Neural cell (in vitro differentiated cells): ENCODE data around the gene HLA-A. TPM values are rescaled to one million over a fixed set of nuclear protein-coding genes. Genes with fewer than 3 reads are reported as not detected.

Experiments used
- H2AFZ ChIP-seq: fragments of 200-600, 300-800 bp; sonication (generic), shearing (Covaris generic); 2 replicates; pipeline ENCODE4 v1.6.0; 2014; ENCODE audit warnings: low read depth, mild to moderate bottlenecking, antibody characterized with exemption, low read length, moderate library complexity
- H3F3A ChIP-seq: fragments of 200-600 bp; shearing (Covaris generic); 2 replicates; pipeline ENCODE4 v1.6.1; 2016; ENCODE audit warnings: mild to moderate bottlenecking, moderate library complexity, mixed read lengths, antibody characterized with exemption, low read length; ENCODE audit not compliant: insufficient read depth, poor library complexity, severe bottlenecking
- H3K27ac ChIP-seq: fragments of 200-600, 300-800 bp; sonication (generic), shearing (Covaris generic); 2 replicates; pipeline ENCODE4 v1.5.1; 2014; ENCODE audit warnings: mild to moderate bottlenecking, low read length, moderate library complexity
- H3K27me3 ChIP-seq: fragments of 300-800, 200-600 bp; sonication (generic), shearing (Covaris generic); 2 replicates; pipeline ENCODE4 v1.6.0; 2014; ENCODE audit warnings: mild to moderate bottlenecking, low read depth, low read length, moderate library complexity; ENCODE audit not compliant: insufficient read depth
- H3K36me3 ChIP-seq: fragments of 300-800, 200-600 bp; sonication (generic), shearing (Covaris generic); 2 replicates; pipeline ENCODE4 v1.5.1; 2014; ENCODE audit warnings: mild to moderate bottlenecking, antibody characterized with exemption, low read length, moderate library complexity; ENCODE audit not compliant: insufficient read depth
- H3K4me2 ChIP-seq: fragments of 300-800, 200-600 bp; sonication (generic), shearing (Covaris generic); 2 replicates; pipeline ENCODE4 v1.6.0; 2014; ENCODE audit warnings: mild to moderate bottlenecking, low read length
- H3K4me3 ChIP-seq: fragments of 300-800, 200-600 bp; sonication (generic), shearing (Covaris generic); 2 replicates; pipeline ENCODE4 v1.5.1; 2014; ENCODE audit warnings: mild to moderate bottlenecking, low read length, moderate library complexity
- H3K79me2 ChIP-seq: fragments of 200-600 bp; shearing (Covaris generic); replicated peaks from 2 replicates; pipeline ENCODE4 v1.6.0; 2014; ENCODE audit warnings: mild to moderate bottlenecking, low read length, moderate library complexity; ENCODE audit not compliant: insufficient read depth
- H3K9ac ChIP-seq: fragments of 300-800, 200-600 bp; sonication (generic), shearing (Covaris generic); 2 replicates; pipeline ENCODE4 v1.6.1; 2016; ENCODE audit warnings: mild to moderate bottlenecking, low read length, mixed read lengths
- H3K9me2 ChIP-seq: fragments of 200-600 bp; shearing (Covaris generic); 2 replicates; pipeline ENCODE4 v1.6.1; 2016; ENCODE audit warnings: mild to moderate bottlenecking, low read length, mixed read lengths; ENCODE audit not compliant: insufficient read depth
- H3K9me3 ChIP-seq: fragments of 200-600, 300-800 bp; sonication (generic), shearing (Covaris generic); 2 replicates; pipeline ENCODE4 v1.6.1; 2016; ENCODE audit warnings: mild to moderate bottlenecking, mixed run types, low read length, moderate library complexity, mixed read lengths
- H4K20me1 ChIP-seq: fragments of 200-600 bp; shearing (Covaris generic); 2 replicates; pipeline ENCODE4 v1.6.1; 2016; ENCODE audit warnings: mild to moderate bottlenecking, mixed run types; ENCODE audit not compliant: insufficient read depth
- EP300 ChIP-seq: fragments of 450-650 bp; conservative IDR thresholded peaks from 2 replicates; pipeline ENCODE4 v1.6.1; 2014; ENCODE audit warnings: antibody characterized with exemption, mild to moderate bottlenecking, moderate library complexity; ENCODE audit not compliant: poor library complexity, severe bottlenecking
- EZH2 ChIP-seq: fragments of 200-600, 300-800 bp; shearing (Covaris generic), sonication (generic); IDR thresholded peaks from 2 replicates; pipeline ENCODE4 v1.6.1; 2014; ENCODE audit warnings: antibody characterized with exemption, low read length, borderline replicate concordance, mild to moderate bottlenecking; ENCODE audit not compliant: insufficient read depth, poor library complexity, severe bottlenecking
- MXI1 ChIP-seq: fragments of 450-650 bp; conservative IDR thresholded peaks from 2 replicates; pipeline ENCODE4 v1.6.1; 2014; ENCODE audit warnings: antibody characterized with exemption, mild to moderate bottlenecking; ENCODE audit not compliant: poor library complexity, severe bottlenecking
- POLR2AphosphoS5 ChIP-seq: IDR thresholded peaks from 2 replicates; pipeline ENCODE4 v1.6.1; 2012
- RAD21 ChIP-seq: fragments of 450-650 bp; conservative IDR thresholded peaks from 2 replicates; pipeline ENCODE4 v1.6.1; 2014; ENCODE audit warnings: antibody characterized with exemption, mild to moderate bottlenecking, moderate library complexity
- SMC3 ChIP-seq: fragments of 450-650 bp; conservative IDR thresholded peaks from 2 replicates; pipeline ENCODE4 v1.6.1; 2014; ENCODE audit warnings: antibody characterized with exemption, mild to moderate bottlenecking, moderate library complexity; ENCODE audit not compliant: poor library complexity
- TAF1 ChIP-seq: IDR thresholded peaks from 2 replicates; pipeline ENCODE4 v1.6.1; 2012; ENCODE audit warnings: low read depth
- polyA plus RNA-seq: library from polyadenylated mRNA; depleted of rRNA; stranded (reverse); fragments of >200 nt; gene quantifications from 2 replicates; pipeline ENCODE4 v1.2.3, GENCODE V29; 2014
- TF ChIP-seq, protein P1 (sequence below): IDR thresholded peaks from 2 replicates; pipeline ENCODE4 v1.6.1; 2012; ENCODE audit warnings: borderline replicate concordance
- TF ChIP-seq, protein P2 (sequence below): fragments of 450-650 bp; IDR thresholded peaks from 2 replicates; pipeline ENCODE4 v1.5.1; 2014; ENCODE audit warnings: antibody characterized with exemption, mild to moderate bottlenecking, moderate library complexity; ENCODE audit not compliant: poor library complexity, severe bottlenecking

HLA-A gene
- polyA plus RNA-seq, 1 donor from 2014 or later: 47.6 TPM

DNA sequence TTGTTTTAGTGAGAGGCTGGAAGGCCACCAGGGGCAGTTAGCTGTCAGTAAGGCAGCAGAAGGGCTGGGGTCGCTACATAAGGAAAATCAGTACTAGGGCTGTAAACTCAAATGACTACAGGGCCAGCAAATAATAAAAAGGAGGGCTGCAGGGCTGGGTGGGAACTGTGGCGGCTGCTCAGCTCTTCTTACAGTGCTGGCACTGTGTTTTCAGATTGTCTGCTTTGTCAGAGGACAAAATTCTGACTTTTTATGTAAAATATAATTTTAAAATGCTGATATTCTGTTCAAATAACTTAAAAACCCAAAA lies 23.2 kb downstream of the HLA-A start:
- Histone ChIP-seq H2AFZ (no peak overlapping the region), H3K9ac (no peak overlapping the region)

DNA sequence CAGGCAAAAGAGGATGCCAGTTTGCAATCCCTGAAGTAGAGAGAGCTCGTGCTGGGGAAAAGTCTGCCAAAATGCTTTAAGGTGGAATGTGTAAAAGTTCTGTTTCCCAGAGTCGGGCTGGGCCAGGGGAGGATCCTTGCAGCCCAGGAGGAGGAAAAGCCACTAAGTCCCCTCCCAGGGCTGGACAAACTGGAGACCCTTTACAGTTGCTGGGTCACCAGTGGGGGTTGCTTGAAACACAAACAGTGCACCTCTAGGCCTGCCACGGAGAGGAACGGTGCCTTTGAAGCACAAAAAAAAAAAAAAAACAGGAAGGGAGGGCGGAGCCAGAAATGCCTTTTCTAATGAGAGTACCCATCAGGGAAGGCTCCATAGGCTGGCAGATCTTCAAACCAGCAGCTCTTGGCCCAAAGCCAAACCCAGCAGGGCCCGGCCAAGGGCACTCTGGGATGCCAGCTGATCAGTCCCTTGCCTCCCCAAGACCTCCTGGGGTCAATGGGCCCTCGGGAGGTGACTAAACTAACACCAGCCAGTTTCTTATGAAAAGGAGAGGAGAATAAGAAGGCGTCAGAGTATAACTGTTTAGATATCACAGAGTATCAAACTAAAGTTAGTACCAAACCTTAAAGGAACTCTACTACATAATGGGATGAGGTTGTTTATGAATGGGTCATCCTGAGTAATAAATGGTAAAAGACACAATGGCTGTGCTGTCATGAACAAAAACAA lies 23.7 kb downstream of the HLA-A start:
- Histone ChIP-seq H3K9me3 (no peaks in the 10 kb centered on the region), H3K79me2 (no peaks in the 10 kb centered on the region), H3K27me3 (no peaks in the 10 kb centered on the region), H3K36me3 (no peaks in the 10 kb centered on the region), H3F3A (no peaks in the 10 kb centered on the region), H3K9ac (no peak overlapping the region), H3K4me3 (no peak overlapping the region), H2AFZ (no peak overlapping the region), H4K20me1 (no peaks in the 10 kb centered on the region), H3K4me2 (no peak overlapping the region), H3K27ac (no peak overlapping the region), H3K9me2 (no peaks in the 10 kb centered on the region)
- TF ChIP-seq EP300 (no peak), RAD21 (no peak), EZH2 (no peak), TAF1 (no peak), SMC3 (no peak), POLR2AphosphoS5 (no peak), MXI1 (no peak)
- TF ChIP-seq, protein P1, sequence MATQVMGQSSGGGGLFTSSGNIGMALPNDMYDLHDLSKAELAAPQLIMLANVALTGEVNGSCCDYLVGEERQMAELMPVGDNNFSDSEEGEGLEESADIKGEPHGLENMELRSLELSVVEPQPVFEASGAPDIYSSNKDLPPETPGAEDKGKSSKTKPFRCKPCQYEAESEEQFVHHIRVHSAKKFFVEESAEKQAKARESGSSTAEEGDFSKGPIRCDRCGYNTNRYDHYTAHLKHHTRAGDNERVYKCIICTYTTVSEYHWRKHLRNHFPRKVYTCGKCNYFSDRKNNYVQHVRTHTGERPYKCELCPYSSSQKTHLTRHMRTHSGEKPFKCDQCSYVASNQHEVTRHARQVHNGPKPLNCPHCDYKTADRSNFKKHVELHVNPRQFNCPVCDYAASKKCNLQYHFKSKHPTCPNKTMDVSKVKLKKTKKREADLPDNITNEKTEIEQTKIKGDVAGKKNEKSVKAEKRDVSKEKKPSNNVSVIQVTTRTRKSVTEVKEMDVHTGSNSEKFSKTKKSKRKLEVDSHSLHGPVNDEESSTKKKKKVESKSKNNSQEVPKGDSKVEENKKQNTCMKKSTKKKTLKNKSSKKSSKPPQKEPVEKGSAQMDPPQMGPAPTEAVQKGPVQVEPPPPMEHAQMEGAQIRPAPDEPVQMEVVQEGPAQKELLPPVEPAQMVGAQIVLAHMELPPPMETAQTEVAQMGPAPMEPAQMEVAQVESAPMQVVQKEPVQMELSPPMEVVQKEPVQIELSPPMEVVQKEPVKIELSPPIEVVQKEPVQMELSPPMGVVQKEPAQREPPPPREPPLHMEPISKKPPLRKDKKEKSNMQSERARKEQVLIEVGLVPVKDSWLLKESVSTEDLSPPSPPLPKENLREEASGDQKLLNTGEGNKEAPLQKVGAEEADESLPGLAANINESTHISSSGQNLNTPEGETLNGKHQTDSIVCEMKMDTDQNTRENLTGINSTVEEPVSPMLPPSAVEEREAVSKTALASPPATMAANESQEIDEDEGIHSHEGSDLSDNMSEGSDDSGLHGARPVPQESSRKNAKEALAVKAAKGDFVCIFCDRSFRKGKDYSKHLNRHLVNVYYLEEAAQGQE: no peak
- TF ChIP-seq, protein P2, sequence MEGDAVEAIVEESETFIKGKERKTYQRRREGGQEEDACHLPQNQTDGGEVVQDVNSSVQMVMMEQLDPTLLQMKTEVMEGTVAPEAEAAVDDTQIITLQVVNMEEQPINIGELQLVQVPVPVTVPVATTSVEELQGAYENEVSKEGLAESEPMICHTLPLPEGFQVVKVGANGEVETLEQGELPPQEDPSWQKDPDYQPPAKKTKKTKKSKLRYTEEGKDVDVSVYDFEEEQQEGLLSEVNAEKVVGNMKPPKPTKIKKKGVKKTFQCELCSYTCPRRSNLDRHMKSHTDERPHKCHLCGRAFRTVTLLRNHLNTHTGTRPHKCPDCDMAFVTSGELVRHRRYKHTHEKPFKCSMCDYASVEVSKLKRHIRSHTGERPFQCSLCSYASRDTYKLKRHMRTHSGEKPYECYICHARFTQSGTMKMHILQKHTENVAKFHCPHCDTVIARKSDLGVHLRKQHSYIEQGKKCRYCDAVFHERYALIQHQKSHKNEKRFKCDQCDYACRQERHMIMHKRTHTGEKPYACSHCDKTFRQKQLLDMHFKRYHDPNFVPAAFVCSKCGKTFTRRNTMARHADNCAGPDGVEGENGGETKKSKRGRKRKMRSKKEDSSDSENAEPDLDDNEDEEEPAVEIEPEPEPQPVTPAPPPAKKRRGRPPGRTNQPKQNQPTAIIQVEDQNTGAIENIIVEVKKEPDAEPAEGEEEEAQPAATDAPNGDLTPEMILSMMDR: no peak

More for the DNA sequence above, 23.2 kb downstream of the HLA-A start:
- H3F3A ChIP-seq: no peaks in the 10 kb centered on the region
- no peak overlapping the region for H3K4me3 ChIP-seq
- no peaks in the 10 kb centered on the region for H3K9me3 ChIP-seq
- H3K4me2 ChIP-seq: no peak overlapping the region
- no peak overlapping the region for H3K27ac ChIP-seq
- no peak for TF ChIP-seq EP300
- no peak for TF ChIP-seq RAD21
- TF ChIP-seq TAF1: no peak
- no peak for TF ChIP-seq MXI1
- no peak for TF ChIP-seq EZH2
- TF ChIP-seq, protein P2: no peak
- no peak for TF ChIP-seq POLR2AphosphoS5
- TF ChIP-seq, protein P1: no peak
- no peak for TF ChIP-seq SMC3
- H3K36me3 ChIP-seq: no peaks in the 10 kb centered on the region
- no peaks in the 10 kb centered on the region for H3K27me3 ChIP-seq
- no peaks in the 10 kb centered on the region for H4K20me1 ChIP-seq
- no peaks in the 10 kb centered on the region for H3K9me2 ChIP-seq
- H3K79me2 ChIP-seq: no peaks in the 10 kb centered on the region
